GM18519 (cell line): Measurements from ENCODE around the gene ABI1.

Source experiments
- ATAC-seq: cut with Tn5 transposase; IDR thresholded peaks from one replicate; pipeline ENCODE4 v1.9.1; 2021; ENCODE audit warnings: mild to moderate bottlenecking, moderate library complexity; ENCODE audit not compliant: unreplicated experiment, low FRiP score

Gene ABI1

DNA sequence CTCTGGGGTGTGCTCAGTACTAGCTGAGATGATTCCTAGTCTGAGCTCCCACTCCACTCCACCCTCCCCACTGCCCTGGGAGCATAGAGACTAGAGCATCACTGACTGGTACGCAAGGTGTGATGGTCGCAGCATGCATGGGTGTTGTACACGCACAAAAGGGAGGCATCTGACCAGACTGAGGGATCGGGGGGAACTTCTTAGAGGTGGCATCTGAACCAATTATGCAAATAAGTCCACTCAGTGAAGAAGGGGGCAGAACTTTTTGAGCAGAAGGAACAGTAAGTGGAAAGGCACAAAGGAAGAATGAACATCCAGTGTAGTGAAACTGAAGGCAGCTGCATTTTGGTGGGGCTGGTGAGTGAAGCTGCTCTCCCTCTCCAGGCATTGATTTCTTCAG lies 137.7 kb downstream of the ABI1 start:
- ATAC-seq: no peak

DNA sequence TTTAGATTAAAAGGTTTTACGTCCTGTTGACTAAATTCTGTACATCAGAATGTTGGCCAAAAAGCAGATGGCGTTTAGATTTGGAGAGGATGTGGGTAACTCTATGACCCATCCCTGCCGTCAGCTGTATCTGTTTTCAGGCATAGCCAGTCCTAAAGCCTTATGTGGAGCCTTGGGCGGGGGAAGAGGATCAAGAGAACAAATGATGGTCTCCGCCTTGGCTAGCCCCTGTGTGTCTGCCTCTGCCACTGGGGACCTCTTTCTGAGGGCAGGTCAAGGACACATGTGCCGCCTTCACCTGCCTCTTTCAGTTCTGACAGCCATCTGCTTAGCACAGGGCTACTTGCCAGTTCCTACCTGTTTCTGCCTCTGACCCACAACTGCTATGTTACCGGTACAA lies 139.2 kb downstream of the ABI1 start:
- no peak for ATAC-seq

DNA sequence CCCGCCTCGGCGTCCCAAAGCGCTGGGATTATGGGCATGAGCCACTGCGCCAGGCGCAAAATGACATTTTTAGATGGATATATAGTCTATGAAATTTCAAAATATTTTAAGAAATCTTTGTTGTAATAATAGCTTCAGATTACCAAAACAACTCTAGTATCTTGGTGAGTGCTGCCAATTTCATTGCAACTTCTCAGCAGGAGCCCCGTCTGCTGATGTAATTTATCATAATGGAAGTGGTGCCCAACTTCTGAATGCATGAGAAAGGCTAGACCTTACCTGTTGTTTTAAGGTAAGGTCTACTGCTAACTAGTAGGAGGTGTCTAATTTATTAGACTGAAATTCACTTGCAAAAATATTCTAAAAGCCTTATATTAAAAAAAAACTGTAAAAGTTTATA lies 143.3 kb downstream of the ABI1 start:
- no peak for ATAC-seq

DNA sequence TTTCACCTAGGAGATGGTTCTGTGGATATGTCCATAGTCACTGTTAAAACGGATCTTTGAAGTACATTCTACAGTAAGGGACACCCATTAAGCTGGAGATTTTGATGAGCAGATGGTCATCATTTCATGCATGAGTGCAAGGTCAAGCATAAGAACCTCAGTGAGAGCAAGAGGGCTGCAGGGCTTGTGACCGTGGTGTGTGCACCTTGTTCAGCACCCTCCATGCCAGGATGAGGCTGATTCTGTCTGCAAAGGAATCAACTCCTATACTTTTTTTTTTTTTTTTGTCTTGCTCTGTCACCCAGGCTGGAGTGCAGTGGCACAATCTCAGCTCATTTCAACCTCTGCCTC lies 145.6 kb downstream of the ABI1 start:
- ATAC-seq: no peak

DNA sequence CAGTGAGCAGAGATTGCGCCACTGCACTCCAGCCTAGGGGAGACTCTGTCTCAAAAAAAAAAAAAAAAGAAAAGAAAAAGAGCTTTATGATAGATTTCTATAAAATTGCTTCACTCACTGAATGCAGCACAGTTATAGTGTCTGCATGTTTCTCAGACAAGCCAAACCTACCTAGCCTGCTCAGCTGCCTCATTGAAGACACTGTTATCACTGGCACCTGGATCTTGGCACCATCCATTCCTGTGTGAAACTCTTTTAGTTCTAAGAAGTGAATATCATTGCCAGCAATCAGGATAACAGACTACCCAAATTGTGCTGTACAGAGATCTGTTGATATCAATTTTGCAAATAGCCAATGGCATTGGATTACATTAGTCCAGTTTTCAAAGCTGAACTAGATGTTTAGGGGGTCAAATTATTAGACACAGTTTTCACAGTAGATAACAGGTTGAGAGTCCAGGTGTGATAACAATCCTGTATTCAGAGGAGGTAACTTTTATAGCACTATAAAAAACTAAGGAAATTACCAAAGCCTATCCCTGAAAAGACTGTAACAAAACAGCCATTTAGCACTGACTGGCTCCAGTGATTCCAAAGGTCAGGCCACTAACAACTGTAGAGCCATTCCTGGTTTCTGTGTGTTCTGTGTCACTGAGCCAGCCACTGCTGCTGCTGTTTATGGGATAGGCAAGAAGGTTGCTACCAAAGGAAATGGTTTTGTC lies 146.2 kb downstream of the ABI1 start:
- no peak for ATAC-seq

DNA sequence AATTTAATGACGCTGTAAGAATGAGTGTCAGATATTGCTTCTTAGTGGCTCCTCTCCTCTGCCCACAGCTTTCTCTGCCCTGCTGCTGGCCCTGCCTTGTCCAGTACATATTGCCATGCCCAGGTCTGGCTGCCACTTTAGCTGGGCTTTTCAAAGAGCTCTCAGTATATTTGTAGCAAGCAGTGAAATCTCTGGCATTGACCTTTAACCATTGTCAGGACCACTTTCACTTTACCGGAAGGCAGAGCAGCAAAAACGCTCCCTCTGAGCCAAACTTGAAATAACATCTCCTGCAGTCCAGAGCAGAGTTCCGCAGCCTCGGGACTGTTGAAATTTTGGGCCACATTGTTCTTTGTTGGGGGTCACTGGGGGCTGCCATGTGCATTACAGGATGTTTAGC lies 149.4 kb downstream of the ABI1 start:
- no peak for ATAC-seq

DNA sequence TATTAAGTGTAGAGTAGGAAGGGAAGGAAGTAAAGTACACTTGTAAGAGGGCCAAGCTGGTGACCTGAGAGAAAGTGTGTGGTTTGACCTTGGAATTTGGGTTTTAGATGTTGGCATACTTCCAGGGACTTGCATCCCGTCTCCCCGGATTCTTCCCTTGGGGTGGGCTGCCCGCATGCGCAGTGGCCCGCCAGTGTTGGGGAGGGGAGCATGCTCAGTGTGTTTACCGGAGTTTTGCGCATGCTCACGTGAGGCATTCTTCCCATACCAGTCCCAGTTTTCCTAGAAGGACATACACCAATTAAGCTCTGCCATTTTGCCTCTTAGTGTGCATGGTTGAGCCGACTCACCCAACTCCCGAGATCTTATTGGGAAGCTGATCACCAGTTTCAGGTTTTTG lies 153.8 kb downstream of the ABI1 start:
- no peak for ATAC-seq

DNA sequence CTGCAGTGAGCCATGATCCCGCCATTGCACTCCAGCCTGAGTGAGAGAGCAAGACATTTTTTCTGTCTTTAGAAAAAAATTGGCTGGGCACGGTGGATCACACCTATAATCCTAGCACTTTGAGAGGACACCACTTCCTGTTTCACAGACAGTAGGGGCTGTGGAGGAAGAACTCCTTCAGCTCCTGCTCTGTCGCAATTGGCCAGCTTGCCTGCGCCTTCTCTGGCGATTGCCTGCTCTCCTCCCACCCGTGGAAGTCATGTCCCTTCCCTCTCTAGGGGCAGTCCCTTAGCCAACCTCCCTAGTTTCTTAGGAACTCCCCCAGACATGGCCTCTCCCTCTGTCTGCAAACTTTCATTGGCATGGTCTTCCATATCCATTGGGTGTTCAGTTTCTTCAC lies 154.6 kb downstream of the ABI1 start:
- no peak for ATAC-seq

DNA sequence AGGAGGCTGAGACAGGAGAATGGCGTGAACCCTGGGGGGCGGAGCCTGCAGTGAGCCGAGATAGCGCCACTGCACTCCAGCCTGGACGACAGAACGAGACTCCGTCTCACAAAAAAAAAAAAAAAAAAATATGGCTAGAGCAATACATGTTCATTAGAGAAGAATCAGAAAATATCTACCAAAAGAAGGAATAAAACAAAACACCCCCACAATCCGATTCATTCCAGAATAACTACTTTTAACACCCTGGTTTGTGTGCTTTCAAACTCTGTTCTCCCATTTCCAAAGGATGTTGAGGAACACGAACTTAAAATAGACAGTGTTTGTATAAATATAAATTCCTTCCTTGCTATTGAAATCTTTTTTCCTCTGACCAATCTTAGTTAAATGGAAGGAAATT lies 156.8 kb downstream of the ABI1 start:
- no peak for ATAC-seq

DNA sequence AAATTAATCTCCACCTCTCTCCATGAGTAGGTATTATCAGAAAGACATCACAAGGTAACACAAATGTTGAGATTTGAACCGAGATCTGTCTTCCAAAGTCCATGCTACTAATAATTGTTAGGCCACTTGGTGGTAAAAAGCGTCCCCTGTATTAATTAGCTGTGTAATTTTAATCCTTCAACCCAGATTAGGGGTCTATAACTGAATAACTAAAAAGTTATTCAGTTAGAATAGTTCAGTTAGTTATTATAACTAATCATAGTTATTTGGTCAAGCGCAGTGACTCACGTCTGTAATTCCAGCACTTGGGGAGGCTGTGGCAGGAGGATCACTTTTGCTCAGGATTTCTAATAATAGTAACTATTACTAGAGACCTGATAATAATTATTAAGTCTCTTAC lies 157.7 kb downstream of the ABI1 start:
- ATAC-seq: no peak

DNA sequence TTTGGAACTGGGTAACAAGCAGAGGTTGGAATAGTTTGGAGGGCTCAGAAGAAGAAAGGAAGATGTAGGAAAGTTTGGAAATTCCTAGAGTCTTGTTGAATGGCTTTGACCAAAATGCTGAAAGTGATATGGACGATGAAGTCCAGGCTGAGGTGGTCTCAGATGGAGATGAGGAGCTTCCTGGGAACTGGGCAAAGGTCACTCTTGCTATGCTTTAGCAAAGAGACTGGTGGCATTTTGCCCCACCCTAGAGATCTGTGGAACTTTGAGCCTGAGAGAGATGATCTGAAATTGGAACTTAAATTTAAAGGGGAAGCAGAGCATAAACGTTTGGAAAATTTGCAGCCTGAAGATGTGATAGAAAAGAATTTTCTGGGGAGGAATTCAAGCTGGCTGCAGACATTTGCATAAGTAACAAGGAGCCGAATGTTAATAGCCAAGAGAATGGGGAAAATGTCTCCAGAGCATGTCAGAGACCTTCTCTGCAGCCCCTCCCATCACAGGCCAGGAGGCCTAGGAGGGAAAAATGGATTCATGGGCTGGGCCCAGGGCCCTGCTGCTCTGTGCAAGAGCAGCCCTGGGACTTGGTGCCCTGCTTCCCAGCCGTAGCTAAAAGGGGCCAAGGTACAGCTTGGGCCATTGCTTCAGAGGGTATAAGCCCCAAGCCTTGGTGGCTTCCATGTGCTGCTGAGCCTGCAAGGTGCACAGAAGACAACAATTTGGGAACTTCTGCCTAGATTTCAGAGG lies 159.7 kb downstream of the ABI1 start:
- no peak for ATAC-seq

DNA sequence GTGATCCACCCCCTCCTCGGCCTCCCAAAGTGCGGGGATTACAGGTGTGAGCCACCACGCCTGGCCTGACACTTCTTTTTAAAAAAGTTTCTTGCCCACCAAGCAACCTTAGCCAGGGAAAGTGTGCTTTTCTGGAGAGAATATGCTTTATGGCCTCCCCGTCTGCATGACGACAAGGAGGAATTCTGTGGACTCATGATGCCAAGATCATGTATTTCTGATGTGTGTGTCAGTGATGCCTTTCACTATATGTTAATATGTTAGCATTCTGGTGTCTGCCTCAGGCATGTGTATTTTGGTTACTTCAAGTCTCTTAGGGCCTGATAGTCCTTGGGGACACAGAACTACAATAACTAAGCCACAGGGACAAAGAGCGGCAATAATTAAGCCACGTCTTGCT lies 161.1 kb downstream of the ABI1 start:
- no peak for ATAC-seq

DNA sequence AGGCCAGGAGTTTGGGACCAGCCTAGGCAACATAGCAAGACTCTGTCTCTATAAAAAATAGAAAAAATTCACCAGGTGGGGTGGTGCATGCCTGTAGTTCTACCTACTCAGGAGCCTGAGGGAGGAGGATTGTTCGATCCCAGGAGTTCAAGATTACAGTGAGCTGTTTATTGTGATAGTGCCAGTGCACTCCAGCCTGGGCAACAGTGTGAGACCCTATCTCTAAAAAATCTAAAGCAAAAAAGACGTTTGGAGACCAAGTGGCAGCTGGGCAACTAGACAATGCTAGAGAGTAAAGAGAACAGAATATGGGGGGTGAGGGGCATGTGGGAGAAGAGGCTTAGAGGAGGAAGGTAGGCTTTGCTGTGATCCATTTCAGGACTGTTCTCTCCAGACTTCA lies 161.8 kb downstream of the ABI1 start:
- ATAC-seq: no peak

DNA sequence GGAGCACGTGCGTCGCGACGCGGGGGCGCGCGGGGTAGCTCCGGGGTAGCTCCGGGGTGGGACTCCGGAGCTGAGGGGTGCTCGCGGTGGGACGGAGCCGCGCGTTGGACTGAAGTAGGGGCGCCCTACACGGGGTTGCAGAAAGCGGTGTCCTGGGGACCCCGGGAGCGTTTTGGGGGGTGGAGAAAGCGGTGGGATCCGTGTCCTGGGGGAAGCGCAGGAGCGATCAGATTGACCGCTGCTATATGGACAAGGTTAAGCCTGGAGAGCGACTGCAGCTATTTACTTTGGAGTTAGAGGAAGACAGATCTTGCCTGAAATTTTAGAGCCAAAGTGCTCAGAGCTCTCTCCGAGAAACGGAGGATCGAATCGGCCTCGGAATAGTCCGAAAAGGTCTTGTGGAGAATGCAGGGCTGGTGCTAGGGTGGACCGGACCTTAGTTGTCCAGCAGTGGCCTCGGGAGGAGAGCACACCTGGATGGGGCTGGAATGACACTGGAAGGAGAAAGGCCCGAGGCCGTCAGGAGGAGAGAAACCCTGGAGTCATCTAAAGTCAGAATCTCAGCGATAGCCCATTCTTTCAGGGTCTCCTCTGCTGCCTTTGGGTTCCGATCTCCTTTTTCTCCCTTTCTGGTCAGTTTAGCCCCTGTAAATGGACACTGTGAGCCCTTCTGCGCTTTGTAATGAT lies 162.7 kb downstream of the ABI1 start:
- ATAC-seq: no peak

DNA sequence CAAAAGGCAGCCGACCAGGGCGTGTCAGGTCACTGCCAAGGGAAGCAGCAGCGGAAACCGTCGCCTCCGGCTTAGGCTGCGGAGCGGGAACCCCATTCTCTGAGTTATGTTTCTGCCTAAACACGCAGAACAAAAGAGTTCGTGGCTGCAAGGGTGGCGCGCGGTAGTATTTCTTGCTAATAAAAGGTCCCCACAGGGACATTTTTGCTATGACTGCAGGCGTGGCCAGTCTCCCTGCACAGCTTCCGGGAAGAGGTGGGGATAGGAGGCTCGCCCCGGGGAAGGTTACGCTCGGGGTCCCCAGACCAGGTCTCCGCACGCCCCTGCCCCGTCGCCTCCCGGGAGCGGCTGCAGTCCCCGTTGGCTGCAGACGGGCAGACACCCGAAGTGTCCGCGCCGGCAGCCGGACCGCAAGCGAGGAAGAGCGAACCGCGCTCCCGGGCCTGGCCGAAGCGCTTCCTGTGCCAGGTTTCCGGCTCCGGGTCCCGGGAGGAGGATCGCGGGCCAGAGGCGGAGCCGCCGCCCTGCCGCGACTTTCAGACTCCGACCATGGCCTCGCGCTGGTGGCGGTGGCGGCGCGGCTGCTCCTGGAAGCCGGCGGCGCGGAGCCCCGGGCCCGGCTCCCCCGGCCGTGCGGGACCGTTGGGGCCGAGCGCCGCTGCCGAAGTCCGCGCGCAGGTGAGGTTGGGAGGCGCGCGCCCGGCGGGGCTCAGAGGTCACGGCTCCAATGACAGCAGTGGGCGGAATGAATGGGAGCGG lies 163.4 kb downstream of the ABI1 start, which contains the start of gene PDSS1:
PDSS1 (plus strand) TSS at position 539 of the 759 bp plus-strand sequence; CDS start at position 550, 11 bp downstream.
- ATAC-seq: peak; percentile 71

DNA sequence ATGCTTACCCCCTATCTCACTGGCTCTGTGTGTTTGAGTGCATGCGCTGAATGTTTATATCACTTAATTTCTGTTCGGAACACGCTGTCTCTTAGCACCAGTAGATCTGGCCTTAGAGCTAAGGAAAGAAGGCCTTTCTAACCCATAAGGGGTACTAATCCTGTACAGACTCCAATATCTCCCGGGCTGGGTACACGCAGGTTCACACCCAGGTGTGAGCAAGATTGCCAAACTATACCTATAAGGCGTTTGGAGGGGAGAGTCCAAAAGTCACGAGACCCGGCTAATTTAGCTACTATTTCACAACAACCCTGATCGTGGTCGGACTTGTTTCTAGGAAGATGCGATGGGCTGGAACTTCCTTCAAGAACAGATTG lies 164.0 kb downstream of the ABI1 start:
- no peak for ATAC-seq
